Neural cell (in vitro differentiated cells): ENCODE data around the gene NUDT8. TPM values are rescaled to one million over a fixed set of nuclear protein-coding genes. Genes with fewer than 3 reads are reported as not detected.
A peak's percentile ranks its signal among the peaks of the same experiment; 100 is the strongest.

Source experiments
- H2AFZ ChIP-seq: fragments of 200-600, 300-800 bp; sonication (generic), shearing (Covaris generic); 2 replicates; pipeline ENCODE4 v1.6.0; 2014; ENCODE audit warnings: low read depth, mild to moderate bottlenecking, antibody characterized with exemption, low read length, moderate library complexity
- H3F3A ChIP-seq: fragments of 200-600 bp; shearing (Covaris generic); 2 replicates; pipeline ENCODE4 v1.6.1; 2016; ENCODE audit warnings: mild to moderate bottlenecking, moderate library complexity, mixed read lengths, antibody characterized with exemption, low read length; ENCODE audit not compliant: insufficient read depth, poor library complexity, severe bottlenecking
- H3K27ac ChIP-seq: fragments of 200-600, 300-800 bp; sonication (generic), shearing (Covaris generic); 2 replicates; pipeline ENCODE4 v1.5.1; 2014; ENCODE audit warnings: mild to moderate bottlenecking, low read length, moderate library complexity
- H3K27me3 ChIP-seq: fragments of 300-800, 200-600 bp; sonication (generic), shearing (Covaris generic); 2 replicates; pipeline ENCODE4 v1.6.0; 2014; ENCODE audit warnings: mild to moderate bottlenecking, low read depth, low read length, moderate library complexity; ENCODE audit not compliant: insufficient read depth
- H3K36me3 ChIP-seq: fragments of 300-800, 200-600 bp; sonication (generic), shearing (Covaris generic); 2 replicates; pipeline ENCODE4 v1.5.1; 2014; ENCODE audit warnings: mild to moderate bottlenecking, antibody characterized with exemption, low read length, moderate library complexity; ENCODE audit not compliant: insufficient read depth
- H3K4me2 ChIP-seq: fragments of 300-800, 200-600 bp; sonication (generic), shearing (Covaris generic); 2 replicates; pipeline ENCODE4 v1.6.0; 2014; ENCODE audit warnings: mild to moderate bottlenecking, low read length
- H3K4me3 ChIP-seq: fragments of 300-800, 200-600 bp; sonication (generic), shearing (Covaris generic); 2 replicates; pipeline ENCODE4 v1.5.1; 2014; ENCODE audit warnings: mild to moderate bottlenecking, low read length, moderate library complexity
- H3K79me2 ChIP-seq: fragments of 200-600 bp; shearing (Covaris generic); replicated peaks from 2 replicates; pipeline ENCODE4 v1.6.0; 2014; ENCODE audit warnings: mild to moderate bottlenecking, low read length, moderate library complexity; ENCODE audit not compliant: insufficient read depth
- H3K9ac ChIP-seq: fragments of 300-800, 200-600 bp; sonication (generic), shearing (Covaris generic); 2 replicates; pipeline ENCODE4 v1.6.1; 2016; ENCODE audit warnings: mild to moderate bottlenecking, low read length, mixed read lengths
- H3K9me2 ChIP-seq: fragments of 200-600 bp; shearing (Covaris generic); 2 replicates; pipeline ENCODE4 v1.6.1; 2016; ENCODE audit warnings: mild to moderate bottlenecking, low read length, mixed read lengths; ENCODE audit not compliant: insufficient read depth
- H3K9me3 ChIP-seq: fragments of 200-600, 300-800 bp; sonication (generic), shearing (Covaris generic); 2 replicates; pipeline ENCODE4 v1.6.1; 2016; ENCODE audit warnings: mild to moderate bottlenecking, mixed run types, low read length, moderate library complexity, mixed read lengths
- H4K20me1 ChIP-seq: fragments of 200-600 bp; shearing (Covaris generic); 2 replicates; pipeline ENCODE4 v1.6.1; 2016; ENCODE audit warnings: mild to moderate bottlenecking, mixed run types; ENCODE audit not compliant: insufficient read depth
- EP300 ChIP-seq: fragments of 450-650 bp; conservative IDR thresholded peaks from 2 replicates; pipeline ENCODE4 v1.6.1; 2014; ENCODE audit warnings: antibody characterized with exemption, mild to moderate bottlenecking, moderate library complexity; ENCODE audit not compliant: poor library complexity, severe bottlenecking
- EZH2 ChIP-seq: fragments of 200-600, 300-800 bp; shearing (Covaris generic), sonication (generic); IDR thresholded peaks from 2 replicates; pipeline ENCODE4 v1.6.1; 2014; ENCODE audit warnings: antibody characterized with exemption, low read length, borderline replicate concordance, mild to moderate bottlenecking; ENCODE audit not compliant: insufficient read depth, poor library complexity, severe bottlenecking
- MXI1 ChIP-seq: fragments of 450-650 bp; conservative IDR thresholded peaks from 2 replicates; pipeline ENCODE4 v1.6.1; 2014; ENCODE audit warnings: antibody characterized with exemption, mild to moderate bottlenecking; ENCODE audit not compliant: poor library complexity, severe bottlenecking
- POLR2AphosphoS5 ChIP-seq: IDR thresholded peaks from 2 replicates; pipeline ENCODE4 v1.6.1; 2012
- RAD21 ChIP-seq: fragments of 450-650 bp; conservative IDR thresholded peaks from 2 replicates; pipeline ENCODE4 v1.6.1; 2014; ENCODE audit warnings: antibody characterized with exemption, mild to moderate bottlenecking, moderate library complexity
- SMC3 ChIP-seq: fragments of 450-650 bp; conservative IDR thresholded peaks from 2 replicates; pipeline ENCODE4 v1.6.1; 2014; ENCODE audit warnings: antibody characterized with exemption, mild to moderate bottlenecking, moderate library complexity; ENCODE audit not compliant: poor library complexity
- TAF1 ChIP-seq: IDR thresholded peaks from 2 replicates; pipeline ENCODE4 v1.6.1; 2012; ENCODE audit warnings: low read depth
- polyA plus RNA-seq: library from polyadenylated mRNA; depleted of rRNA; stranded (reverse); fragments of >200 nt; gene quantifications from 2 replicates; pipeline ENCODE4 v1.2.3, GENCODE V29; 2014
- TF ChIP-seq, protein P1 (sequence below): fragments of 450-650 bp; IDR thresholded peaks from 2 replicates; pipeline ENCODE4 v1.5.1; 2014; ENCODE audit warnings: antibody characterized with exemption, mild to moderate bottlenecking, moderate library complexity; ENCODE audit not compliant: poor library complexity, severe bottlenecking
- TF ChIP-seq, protein P2 (sequence below): IDR thresholded peaks from 2 replicates; pipeline ENCODE4 v1.6.1; 2012; ENCODE audit warnings: borderline replicate concordance

Gene NUDT8
- polyA plus RNA-seq, 1 donor from 2014 or later: not detected

DNA sequence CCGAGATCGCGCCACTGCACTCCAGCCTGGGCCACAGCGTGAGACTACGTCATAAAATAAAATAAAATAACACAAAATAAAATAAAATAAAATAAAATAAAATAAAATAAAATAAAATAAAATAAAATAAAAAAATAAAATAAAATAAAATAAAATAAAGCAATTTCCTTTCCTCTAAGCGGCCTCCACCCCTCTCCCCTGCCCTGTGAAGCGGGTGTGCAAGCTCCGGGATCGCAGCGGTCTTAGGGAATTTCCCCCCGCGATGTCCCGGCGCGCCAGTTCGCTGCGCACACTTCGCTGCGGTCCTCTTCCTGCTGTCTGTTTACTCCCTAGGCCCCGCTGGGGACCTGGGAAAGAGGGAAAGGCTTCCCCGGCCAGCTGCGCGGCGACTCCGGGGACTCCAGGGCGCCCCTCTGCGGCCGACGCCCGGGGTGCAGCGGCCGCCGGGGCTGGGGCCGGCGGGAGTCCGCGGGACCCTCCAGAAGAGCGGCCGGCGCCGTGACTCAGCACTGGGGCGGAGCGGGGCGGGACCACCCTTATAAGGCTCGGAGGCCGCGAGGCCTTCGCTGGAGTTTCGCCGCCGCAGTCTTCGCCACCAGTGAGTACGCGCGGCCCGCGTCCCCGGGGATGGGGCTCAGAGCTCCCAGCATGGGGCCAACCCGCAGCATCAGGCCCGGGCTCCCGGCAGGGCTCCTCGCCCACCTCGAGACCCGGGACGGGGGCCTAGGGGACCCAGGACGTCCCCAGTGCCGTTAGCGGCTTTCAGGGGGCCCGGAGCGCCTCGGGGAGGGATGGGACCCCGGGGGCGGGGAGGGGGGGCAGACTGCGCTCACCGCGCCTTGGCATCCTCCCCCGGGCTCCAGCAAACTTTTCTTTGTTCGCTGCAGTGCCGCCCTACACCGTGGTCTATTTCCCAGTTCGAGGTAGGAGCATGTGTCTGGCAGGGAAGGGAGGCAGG lies 46.2 kb downstream of the NUDT8 start, which contains the start of gene GSTP1:
TSS of gene GSTP1 (plus strand) at position 566 of the 958 bp plus-strand sequence. CDS start at position 598, 32 bp downstream.
- Histone ChIP-seq H3K4me2 (no peak within 1 kb of the TSS), H3K9me2 (no peaks in the 10 kb centered on the region), H2AFZ (peak within 1 kb of the TSS; percentile 51), H3K4me3 (peak within 1 kb of the TSS; percentile 63), H3K79me2 (no peaks in the 10 kb centered on the region), H3K27me3 (no peaks in the 10 kb centered on the region), H3K27ac (no peak within 1 kb of the TSS), H3K36me3 (no peaks in the 10 kb centered on the region), H3K9ac (peak within 1 kb of the TSS; percentile 53), H3K9me3 (no peaks in the 10 kb centered on the region), H4K20me1 (no peaks in the 10 kb centered on the region), H3F3A (no peaks in the 10 kb centered on the region)
- peak; percentile 44 for TF ChIP-seq RAD21
- peak; percentile 35 for TF ChIP-seq MXI1
- TF ChIP-seq POLR2AphosphoS5: no peak
- peak; percentile 56 for TF ChIP-seq SMC3
- no peak for TF ChIP-seq TAF1
- TF ChIP-seq, protein P1, sequence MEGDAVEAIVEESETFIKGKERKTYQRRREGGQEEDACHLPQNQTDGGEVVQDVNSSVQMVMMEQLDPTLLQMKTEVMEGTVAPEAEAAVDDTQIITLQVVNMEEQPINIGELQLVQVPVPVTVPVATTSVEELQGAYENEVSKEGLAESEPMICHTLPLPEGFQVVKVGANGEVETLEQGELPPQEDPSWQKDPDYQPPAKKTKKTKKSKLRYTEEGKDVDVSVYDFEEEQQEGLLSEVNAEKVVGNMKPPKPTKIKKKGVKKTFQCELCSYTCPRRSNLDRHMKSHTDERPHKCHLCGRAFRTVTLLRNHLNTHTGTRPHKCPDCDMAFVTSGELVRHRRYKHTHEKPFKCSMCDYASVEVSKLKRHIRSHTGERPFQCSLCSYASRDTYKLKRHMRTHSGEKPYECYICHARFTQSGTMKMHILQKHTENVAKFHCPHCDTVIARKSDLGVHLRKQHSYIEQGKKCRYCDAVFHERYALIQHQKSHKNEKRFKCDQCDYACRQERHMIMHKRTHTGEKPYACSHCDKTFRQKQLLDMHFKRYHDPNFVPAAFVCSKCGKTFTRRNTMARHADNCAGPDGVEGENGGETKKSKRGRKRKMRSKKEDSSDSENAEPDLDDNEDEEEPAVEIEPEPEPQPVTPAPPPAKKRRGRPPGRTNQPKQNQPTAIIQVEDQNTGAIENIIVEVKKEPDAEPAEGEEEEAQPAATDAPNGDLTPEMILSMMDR: peak; percentile 75

DNA sequence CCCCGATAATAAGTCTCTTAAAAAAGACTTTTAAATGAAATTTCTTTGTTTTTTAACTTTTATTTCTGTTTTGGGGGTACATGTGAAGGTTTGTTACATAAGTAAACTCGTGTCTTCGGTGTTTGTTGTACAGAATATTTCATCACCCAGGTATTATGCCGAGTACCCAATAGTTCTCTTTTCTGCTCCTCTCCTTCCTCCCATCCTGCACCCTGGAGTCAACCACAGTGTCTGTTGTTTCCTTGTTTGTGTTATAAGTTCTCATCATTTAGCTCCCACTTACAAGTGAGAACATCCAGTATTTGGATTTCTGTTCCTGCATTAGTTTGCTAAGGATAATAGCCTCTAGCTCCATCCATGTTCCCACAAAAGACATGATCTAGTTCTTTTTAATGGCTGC lies 47.7 kb downstream of the NUDT8 start:
- no peak overlapping the region for H3K9ac ChIP-seq
- H3F3A ChIP-seq: no peaks in the 10 kb centered on the region
- no peaks in the 10 kb centered on the region for H4K20me1 ChIP-seq
- H3K9me3 ChIP-seq: no peaks in the 10 kb centered on the region
- no peak overlapping the region for H3K27ac ChIP-seq
- H3K79me2 ChIP-seq: no peaks in the 10 kb centered on the region
- H3K9me2 ChIP-seq: no peaks in the 10 kb centered on the region
- H3K36me3 ChIP-seq: no peaks in the 10 kb centered on the region
- no peak overlapping the region for H3K4me3 ChIP-seq
- no peak overlapping the region for H2AFZ ChIP-seq
- no peak for TF ChIP-seq EP300
- no peak for TF ChIP-seq TAF1
- no peak for TF ChIP-seq POLR2AphosphoS5
- TF ChIP-seq RAD21: no peak
- TF ChIP-seq EZH2: no peak
- TF ChIP-seq SMC3: no peak
- TF ChIP-seq MXI1: no peak
- TF ChIP-seq, protein P2, sequence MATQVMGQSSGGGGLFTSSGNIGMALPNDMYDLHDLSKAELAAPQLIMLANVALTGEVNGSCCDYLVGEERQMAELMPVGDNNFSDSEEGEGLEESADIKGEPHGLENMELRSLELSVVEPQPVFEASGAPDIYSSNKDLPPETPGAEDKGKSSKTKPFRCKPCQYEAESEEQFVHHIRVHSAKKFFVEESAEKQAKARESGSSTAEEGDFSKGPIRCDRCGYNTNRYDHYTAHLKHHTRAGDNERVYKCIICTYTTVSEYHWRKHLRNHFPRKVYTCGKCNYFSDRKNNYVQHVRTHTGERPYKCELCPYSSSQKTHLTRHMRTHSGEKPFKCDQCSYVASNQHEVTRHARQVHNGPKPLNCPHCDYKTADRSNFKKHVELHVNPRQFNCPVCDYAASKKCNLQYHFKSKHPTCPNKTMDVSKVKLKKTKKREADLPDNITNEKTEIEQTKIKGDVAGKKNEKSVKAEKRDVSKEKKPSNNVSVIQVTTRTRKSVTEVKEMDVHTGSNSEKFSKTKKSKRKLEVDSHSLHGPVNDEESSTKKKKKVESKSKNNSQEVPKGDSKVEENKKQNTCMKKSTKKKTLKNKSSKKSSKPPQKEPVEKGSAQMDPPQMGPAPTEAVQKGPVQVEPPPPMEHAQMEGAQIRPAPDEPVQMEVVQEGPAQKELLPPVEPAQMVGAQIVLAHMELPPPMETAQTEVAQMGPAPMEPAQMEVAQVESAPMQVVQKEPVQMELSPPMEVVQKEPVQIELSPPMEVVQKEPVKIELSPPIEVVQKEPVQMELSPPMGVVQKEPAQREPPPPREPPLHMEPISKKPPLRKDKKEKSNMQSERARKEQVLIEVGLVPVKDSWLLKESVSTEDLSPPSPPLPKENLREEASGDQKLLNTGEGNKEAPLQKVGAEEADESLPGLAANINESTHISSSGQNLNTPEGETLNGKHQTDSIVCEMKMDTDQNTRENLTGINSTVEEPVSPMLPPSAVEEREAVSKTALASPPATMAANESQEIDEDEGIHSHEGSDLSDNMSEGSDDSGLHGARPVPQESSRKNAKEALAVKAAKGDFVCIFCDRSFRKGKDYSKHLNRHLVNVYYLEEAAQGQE: no peak
- TF ChIP-seq, protein P1: no peak
- no peak overlapping the region for H3K4me2 ChIP-seq
- no peaks in the 10 kb centered on the region for H3K27me3 ChIP-seq
